Stimulated activated CD8-positive, alpha-beta memory T cell treated with anti-CD3 and anti-CD28 coated beads, Interleukin-12 subunit alpha, Interleukin-12 subunit beta, amount 100 ng/mL, for 24 hours (primary cell): ENCODE measurements around the gene GNAI3.
A peak's percentile ranks its signal among the peaks of the same experiment; 100 is the strongest.

Experiments
- DNase-seq: peaks from one replicate; pipeline ENCODE4 v3.0.0-alpha.2; 2020; ENCODE audit errors: extremely low read depth

The GNAI3 gene

DNA sequence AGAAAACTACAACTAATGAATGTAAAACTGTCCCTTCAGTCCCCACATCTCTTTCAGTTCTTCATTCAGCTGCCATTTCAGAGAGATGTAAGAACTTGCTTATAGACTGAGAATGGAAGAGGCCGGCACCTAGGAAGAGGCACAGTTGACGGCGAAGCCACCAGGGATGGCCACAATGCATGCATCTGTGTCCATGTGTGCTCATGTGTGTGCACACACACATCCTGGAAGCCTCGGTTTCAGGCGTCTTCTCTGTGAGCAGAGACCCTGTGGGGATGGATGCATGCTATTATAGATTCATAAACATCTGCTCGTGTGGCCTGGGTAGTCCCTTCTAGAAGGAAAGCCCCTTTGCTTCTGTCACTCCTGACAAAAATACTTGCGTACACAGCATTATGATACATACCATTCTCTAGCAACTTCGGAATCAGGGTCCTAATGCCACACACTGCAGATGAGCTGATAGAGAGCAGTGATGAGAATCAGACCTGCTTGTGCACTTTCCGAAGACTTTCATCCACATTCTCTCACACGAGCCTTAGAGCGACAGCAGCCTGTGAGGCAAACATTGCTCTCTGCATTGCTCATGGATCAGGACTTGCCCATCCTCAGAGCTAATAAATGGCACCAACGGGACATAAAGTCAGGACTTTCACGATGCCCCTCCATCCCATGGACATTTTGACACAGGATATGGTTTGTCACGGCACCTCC, 21.2 kb upstream of the GNAI3 start:
- DNase-seq, result no peak

DNA sequence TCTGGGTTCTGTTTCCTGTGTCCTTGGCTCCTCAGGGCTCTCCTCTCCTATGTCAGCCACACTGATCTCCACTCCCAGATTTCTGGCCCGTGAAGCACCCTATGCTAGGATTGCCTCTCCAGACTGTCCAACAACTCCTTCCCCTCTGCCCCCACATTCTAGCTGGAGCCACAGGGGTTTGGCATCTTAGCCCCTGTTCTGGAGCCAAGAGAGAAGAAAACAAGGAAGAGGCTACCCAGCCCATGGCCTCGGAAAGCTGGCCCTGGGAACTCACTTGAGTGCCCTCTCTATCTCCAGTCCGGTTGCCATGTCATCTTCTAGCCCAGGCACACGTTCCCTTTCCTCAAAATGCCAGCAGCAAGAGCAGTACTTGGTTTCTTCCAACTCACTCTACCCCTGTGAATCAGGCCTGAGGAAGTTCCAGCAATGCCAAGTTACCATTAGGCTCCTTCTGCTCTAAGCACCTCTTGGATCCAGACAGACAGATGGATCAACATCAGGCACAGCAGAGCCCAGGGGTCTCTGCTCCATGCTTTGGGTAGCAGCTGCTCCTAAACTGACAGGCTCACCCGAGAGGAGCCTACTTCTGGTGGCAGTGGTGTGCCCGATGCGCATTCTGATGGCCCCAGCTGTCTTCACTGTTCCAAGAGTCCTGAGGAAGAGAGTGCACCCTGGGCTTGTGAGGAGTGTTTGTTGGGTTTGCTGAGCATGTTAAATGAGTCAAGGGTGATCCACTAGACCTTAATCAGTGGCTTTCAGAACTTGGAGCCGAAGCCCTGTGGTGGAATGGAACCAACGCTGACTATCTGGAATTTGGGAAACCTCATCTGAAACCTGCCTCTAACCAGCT, 20.3 kb upstream of the GNAI3 start:
- no peak for DNase-seq

DNA sequence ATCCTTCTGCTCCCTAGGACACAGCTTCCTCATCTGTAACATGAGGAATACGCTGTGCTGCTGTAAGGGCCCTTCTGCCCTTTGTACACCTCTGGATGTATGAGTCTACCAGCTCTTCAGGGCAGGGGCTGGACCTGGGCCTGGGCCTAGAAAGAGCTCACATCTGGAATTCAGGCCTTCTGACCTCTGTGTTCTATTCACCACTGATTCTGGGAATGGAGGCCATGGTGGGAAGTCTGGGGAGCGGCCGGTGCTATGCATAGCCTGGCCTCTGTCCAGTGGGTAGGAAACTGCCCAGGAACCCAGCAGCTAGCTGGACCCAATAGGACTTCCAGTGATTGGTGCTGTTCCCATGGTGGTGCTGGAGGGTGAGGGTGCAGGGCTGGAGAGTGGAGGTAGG, 19.7 kb upstream of the GNAI3 start:
- DNase-seq, result no peak

DNA sequence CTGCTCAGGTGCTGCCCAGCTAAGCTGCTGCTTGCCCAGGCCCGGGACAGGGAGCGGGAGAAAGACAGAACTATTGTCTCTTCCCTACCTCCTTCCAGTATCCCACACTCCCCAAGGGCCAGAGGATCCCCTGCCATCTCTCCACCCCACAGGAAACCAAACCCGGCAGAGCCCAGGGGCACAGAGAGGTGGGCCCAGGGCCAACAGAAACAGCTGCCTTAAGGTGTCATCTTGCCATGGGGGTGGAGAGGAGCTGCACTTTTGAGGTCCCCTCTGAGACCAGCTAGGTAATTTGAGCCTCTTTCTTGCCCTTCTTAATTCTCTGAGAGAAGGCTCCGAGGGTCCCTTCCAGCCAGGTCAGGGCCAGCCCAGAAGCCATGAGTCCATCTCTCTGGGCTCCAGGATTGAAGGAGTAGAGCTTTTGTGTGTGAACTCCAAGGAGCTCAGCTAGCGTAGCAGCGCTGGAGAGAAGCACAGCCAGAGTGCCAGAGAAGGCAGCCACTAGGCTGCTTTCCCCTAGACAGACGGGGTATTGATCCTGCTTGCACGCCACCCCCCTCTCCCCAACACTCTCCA, 18.4 kb upstream of the GNAI3 start:
- DNase-seq, result no peak

DNA sequence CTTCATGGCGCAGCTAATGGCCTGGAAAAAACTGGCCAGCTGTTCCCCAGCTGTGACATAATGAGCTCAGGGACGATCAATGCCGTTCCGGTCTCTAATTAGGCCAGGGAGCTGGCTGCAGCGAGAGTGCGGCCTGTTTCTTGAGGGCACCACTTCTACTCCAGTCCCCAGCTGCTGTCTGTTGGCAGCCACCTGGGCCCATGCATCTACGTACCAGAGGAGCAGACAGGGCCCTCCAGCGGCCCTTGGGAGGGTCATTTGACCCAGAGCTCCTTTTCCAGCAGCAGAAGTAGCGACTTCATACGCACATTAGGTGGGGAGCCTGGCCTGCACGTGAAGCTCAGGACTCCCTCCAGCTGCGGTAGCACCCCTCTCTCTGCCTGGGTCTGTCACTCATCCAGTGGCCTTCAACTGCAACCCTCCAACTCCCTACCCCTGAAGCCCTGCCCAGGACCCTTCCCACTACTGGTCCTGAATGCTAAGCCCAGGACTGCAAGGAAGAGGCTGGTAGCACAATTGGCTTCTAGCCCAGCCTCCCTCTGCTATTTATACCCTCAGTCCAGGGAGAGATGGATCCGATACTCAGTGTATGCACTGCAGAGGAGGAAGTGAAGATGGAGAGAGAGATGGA, 17.8 kb upstream of the GNAI3 start:
- DNase-seq, result no peak

DNA sequence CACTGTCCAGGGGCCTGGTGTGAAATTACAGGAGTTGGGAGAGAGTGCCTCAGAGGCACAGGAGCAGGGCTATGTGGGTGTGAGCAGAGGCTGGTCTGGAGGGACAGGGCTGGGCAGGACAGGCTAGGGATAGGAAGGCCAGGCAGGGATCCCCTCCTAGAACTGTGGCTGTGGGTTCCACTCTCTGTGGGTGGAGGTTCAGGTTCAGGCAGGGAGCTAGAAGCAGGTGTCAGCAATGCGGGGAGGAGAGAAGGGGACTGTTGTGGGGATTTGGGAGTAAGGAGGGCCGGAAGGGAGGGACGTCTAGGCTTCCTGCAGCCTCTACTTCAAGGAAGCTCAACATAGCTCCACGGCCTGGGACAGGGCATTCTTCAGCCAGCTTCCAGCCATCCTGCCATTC, 17.0 kb upstream of the GNAI3 start:
- no peak for DNase-seq

DNA sequence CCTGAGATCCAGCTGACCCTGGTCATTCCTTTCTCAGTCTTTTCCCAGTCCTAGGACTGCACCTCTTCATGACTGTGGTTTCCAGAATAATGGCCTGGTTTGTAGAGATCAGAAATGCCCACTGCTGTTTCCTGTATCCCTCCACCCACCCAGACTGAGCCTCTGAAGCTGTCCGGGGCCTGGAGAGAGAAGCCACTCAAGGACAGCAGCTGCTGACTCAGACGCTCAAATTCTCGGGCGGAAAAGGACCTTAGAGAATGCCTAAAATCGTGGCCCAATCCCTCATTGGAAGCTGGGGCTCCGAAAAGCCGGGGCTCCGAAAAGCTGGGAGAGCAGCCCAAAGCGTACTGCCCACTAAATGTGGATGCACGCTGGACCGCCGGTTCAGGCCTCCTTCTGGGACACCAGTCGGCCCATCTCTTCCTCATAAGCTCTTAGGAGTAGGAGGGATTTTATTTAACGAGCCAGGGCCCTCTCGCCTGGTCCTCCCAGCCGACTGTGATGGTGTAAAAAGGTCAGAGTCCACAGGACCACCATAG, 16.5 kb upstream of the GNAI3 start:
- DNase-seq, result no peak

DNA sequence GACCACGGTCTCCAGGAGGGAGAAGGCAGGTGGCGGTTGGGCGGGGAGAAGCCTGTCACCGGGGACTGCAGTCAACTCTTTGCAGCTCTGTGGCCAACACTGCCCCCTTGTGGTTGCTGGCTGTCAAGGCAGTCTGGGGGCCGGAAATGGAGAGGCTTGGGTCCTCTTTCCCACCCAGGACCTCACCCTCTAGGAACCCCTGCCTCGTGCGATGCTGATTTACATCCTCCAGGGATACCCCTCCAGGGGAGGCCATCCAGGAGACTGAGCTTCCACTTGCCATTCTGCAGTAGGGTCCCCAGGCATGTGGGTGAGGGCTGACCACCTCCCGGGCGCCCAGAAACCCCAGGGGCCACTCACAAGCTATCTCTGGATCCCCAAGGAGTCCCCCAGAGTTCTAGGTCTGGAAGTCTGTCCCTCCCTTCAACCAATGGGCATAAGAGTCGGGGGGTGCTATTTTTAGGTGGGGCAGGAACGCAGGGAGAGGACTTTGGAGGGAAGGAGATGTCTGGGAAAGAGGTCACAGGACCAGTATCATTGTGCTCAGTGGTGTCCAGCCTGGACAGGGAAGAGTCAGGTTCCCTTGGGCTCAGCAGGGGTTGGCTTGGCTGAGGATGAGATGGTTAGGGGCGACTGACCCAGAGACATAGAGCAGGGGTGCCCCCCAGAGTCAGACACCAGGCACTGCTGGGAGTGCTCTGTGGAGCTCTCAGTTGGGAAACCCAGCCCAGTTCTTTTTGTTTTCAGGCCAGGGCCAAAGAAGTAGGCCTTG, 15.9 kb upstream of the GNAI3 start:
- peak; percentile 70 for DNase-seq

DNA sequence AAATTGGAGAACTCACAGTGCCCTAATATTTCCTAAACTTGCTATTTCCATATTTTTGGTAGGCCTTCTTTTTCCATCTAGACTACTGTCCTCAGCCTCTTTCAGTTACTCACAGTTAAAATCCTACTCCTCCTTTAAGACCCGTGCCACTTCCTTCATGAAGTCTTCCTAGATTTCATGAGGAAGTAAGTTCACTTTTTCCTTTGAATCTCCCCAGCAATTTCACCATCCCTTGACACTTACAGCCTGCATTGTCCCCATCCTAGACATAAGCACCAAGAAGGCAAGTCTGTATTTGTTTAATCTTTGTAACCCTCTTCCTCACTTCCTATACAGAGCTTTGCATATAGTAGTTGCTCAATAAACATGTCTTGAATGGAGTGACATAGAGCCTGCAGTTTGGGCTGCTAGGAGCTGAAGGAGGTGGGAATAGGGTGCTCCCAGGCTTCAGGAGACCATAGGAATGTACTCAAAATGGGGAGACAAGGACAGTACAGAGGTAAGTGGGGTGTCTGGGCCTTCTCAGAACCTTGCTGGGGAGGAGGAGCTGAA, 14.0 kb upstream of the GNAI3 start:
- no peak for DNase-seq

DNA sequence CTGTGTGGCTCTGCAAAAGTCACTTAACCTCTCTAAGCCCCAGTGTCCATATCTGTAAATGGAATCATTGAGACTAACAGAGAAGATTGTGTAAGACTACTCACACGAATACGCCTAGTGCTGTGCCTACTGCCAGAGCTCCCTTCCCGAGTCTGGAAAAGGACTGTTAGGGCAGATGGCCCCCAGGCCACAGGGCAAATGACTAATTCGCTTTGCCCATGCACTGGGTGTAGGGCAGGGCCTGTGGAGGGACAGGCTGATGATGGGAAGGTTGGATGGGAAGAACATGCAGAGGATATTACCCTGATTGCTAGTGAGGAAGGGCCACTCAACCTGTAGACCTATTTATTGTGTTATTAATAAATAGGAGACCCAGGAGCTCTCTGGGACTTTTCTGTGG, 12.9 kb upstream of the GNAI3 start:
- DNase-seq, result no peak

DNA sequence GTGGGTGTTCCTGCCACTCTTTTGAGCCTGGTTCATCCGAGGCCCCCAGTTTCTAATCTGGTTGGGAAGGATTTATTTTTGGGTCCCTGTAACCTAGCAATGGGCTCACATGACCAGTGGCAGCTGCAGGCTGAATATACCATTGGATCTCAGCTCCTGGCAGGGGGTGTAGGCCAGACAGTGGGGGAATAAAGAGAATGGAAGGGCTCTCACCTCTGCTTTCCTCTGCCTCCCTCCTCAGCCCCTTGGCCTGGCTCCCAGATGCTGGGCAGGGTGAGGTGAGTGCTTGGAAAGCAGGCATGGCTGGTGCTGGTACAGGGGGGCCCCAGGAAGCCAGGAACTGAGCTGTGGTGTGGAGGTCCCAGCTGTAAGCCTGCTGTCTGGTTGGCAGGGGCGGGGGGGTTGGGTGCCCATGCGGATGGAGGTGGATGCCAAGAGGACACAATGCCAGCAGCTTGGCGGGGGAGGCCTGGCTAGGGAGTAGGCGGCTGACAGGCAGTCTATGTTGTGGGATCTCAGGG, 12.4 kb upstream of the GNAI3 start:
- DNase-seq, result no peak

DNA sequence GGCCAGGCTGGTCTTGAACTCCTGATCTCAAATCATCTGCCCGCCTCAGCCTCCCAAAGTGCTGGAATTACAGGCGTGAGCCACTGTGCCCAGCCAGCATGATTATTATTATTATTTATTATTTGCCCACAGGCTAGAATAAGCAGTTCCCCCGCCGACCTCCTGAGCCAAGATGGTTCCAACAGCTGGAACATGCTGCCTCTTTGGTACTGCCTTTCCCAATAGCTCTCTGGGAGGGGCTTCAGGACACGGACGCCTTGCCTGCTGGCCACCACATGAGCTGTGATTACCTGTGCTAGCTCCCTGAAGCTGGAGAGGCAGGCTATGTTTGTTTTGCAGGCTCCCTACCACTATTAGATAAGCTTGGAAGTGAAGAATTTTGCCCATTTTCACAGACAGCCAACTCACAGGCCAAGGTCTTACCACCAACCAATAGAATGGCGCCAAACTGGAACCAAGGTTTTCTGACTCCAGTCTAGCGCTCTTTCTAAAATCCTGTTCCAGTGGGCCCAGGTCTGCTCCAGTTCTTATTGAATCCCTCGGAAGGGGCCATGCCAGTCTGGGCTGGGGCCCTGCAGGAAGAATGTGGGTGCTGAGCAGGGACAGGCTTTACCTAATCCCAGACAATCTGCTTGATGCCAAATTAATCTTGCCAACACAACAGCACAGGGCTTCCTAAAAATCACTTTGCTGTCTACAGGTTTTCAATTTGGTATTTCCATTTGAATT, 10.8 kb upstream of the GNAI3 start:
- DNase-seq, result no peak

DNA sequence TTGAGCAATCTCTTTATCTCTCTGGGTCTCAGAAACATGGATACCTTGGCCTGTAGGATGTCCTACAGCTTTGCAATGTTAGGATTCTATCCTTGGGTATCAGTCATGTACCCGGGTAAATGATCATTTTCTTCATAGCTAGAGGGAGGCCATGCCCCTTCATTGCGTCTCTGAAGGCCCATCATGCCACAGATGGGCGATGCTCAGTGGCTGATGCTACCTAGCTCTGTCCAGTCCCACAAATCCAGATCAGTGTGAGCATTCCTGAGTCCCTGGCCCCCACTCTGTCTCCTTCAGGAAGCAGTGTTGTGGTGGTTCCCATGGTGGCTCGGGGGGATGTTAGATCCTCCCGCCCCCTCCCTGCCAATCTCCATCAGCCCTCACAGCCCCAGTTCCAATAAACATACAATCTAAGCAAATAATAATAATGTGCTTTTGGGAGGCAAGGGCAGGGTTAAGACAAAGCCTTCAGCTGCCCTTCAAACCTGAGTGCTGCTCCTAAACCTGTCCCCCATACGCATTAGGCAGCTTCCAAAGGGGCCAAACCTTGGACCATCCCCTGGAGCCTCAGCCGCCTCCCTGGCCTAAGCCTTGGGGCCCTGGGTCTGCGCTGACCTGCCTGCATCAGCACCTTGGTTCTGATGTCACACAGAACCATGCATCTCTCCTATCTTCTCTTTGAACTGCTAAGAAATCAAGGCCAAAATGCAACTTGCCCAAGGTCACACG, 9.4 kb upstream of the GNAI3 start:
- no peak for DNase-seq

DNA sequence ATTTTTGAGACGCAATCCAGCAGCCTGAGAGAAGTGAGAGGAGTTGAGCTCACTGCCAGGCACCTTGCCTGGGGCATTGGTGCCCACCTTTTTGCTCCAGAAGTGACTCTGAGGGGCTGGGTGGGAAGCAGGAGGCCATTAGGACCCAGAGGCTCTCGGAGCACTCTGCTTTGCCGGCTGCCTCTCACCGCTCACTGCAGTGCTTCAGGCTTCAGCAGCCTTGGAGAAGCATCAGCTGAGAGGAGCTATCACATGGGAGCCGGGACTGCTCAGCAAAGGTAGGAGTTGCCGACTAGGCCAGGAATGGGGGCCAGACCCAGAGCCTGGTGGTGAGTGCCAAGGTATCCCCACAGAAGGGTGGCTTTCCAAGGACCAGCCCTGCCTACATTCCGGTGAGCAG, 8.7 kb upstream of the GNAI3 start, which contains the start of gene GPR61:
Gene GPR61, plus strand, starts transcription at position 197 of the 400 bp plus-strand sequence. CDS start 3,151 bp downstream, outside the sequence.
- no peak for DNase-seq

DNA sequence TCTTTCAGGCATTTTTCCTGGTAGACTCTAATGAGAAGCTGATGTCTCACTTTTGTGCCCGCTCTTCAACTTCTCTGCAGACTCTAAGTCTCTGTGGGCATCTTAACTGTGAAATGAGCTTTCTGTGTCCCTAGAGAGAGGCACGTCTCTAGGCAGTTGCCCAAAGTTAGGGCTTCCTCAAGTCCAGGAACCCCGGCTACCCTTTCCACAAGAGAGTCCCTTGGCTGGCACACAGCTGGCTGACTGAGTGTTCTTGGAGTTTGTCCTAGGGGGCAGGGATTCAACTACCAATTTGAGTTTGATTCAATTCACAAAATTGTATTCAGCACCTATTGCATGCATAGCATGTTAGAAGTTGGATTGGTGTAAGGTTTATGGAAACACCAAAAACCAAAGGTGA, 7.3 kb upstream of the GNAI3 start:
- no peak for DNase-seq

DNA sequence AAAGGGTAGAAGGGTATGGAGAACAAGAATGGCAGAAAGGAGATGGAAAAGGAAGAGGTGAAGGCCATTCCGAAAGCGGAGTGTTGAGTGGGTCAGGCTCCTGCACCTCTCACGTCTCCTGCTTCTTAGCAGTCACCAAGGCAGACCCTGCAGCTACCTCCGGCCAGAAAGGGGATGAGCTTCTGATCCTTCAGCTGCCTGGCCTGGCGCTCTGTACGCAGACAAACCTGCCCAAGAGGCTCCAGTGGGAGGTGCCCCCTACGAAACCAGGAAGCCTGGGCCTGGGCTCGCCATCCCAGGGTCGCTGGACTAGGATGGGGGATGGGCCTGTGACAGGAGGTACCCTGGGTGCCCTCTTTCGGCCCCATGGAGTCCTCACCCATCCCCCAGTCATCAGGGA, 5.8 kb upstream of the GNAI3 start:
- no peak for DNase-seq

DNA sequence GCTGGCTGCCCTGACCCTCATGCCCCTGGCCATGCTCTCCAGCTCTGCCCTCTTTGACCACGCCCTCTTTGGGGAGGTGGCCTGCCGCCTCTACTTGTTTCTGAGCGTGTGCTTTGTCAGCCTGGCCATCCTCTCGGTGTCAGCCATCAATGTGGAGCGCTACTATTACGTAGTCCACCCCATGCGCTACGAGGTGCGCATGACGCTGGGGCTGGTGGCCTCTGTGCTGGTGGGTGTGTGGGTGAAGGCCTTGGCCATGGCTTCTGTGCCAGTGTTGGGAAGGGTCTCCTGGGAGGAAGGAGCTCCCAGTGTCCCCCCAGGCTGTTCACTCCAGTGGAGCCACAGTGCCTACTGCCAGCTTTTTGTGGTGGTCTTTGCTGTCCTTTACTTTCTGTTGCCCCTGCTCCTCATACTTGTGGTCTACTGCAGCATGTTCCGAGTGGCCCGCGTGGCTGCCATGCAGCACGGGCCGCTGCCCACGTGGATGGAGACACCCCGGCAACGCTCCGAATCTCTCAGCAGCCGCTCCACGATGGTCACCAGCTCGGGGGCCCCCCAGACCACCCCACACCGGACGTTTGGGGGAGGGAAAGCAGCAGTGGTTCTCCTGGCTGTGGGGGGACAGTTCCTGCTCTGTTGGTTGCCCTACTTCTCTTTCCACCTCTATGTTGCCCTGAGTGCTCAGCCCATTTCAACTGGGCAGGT, 5.0 kb upstream of the GNAI3 start:
- no peak for DNase-seq

DNA sequence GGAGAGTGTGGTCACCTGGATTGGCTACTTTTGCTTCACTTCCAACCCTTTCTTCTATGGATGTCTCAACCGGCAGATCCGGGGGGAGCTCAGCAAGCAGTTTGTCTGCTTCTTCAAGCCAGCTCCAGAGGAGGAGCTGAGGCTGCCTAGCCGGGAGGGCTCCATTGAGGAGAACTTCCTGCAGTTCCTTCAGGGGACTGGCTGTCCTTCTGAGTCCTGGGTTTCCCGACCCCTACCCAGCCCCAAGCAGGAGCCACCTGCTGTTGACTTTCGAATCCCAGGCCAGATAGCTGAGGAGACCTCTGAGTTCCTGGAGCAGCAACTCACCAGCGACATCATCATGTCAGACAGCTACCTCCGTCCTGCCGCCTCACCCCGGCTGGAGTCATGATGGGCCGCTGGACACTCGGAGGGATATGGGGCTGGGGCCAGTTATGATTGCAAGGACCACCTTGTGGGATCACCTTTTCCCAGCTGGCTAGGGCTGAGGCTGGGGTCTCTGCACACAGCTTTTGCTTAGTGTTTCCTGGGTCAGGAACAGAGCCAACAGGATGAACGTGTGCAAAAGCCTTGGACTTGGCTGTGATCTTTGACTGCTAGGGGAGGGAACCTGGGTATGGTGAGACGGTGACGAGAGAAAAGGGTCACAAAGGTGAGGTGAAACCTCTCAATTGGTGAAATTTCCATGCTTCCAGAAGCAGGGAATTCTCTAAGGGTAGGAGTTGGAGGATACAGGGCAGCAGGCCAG, 4.3 kb upstream of the GNAI3 start:
- DNase-seq, result no peak
